Bronchial epithelial cell (primary cell): ENCODE data around the gene STEAP4. TPM values are rescaled to one million over a fixed set of nuclear protein-coding genes. Genes with fewer than 3 reads are reported as not detected.

Experiments
- DNase-seq: peaks from one replicate; pipeline ENCODE4 v3.0.0-alpha.2; 2010; ENCODE audit warnings: low read depth
- FAIRE-seq: peaks from 2 replicates; lab custom pipeline; 2011; peaks lifted over from hg19 to GRCh38; lab: Jason Lieb, UNC
- H3K27me3 ChIP-seq: 2 replicates; pipeline ENCODE4 v1.5.1; 2011; ENCODE audit warnings: low read length; ENCODE audit not compliant: control insufficient read depth, insufficient read depth
- H3K36me3 ChIP-seq: 2 replicates; pipeline ENCODE4 v1.5.1; 2011; ENCODE audit warnings: low read length; ENCODE audit not compliant: control insufficient read depth, insufficient read depth
- H3K4me3 ChIP-seq: 2 replicates; pipeline ENCODE4 v1.5.1; 2011; ENCODE audit warnings: mild to moderate bottlenecking, low read depth, low read length, control low read depth
- CTCF ChIP-seq: IDR thresholded peaks from 2 replicates; pipeline ENCODE4 v1.5.1; 2011; ENCODE audit warnings: mild to moderate bottlenecking, moderate library complexity, low read length, control low read depth, inconsistent platforms; ENCODE audit not compliant: insufficient read depth, severe bottlenecking
- total RNA-seq: library from RNA; depleted of rRNA; stranded (reverse); fragments of >200 nt; gene quantifications from 2 replicates; pipeline ENCODE4 v1.2.1, GENCODE V29; 2014

STEAP4 gene
- total RNA-seq, 1 donor from 2014 or later = 3.9 TPM

GRCh38 chr7:88226201-88226600 lies 80.5 kb downstream of the STEAP4 start:
- FAIRE-seq = no peak
- no peak for TF ChIP-seq CTCF
- Histone ChIP-seq H3K4me3 (no peak overlapping the region), H3K27me3 (no peaks in the 10 kb centered on the region), H3K36me3 (no peaks in the 10 kb centered on the region)
- DNase-seq = no peak

GRCh38 chr7:88224601-88225275 lies 82.0 kb downstream of the STEAP4 start:
- no peaks in the 10 kb centered on the region for H3K27me3 ChIP-seq
- DNase-seq (peak; percentile 88), FAIRE-seq (no peak)
- no peak overlapping the region for H3K4me3 ChIP-seq
- TF ChIP-seq CTCF = no peak
- H3K36me3 ChIP-seq = no peaks in the 10 kb centered on the region

GRCh38 chr7:88223265-88223664 lies 83.4 kb downstream of the STEAP4 start:
- TF ChIP-seq CTCF = no peak
- DNase-seq = no peak
- H3K27me3 ChIP-seq = no peaks in the 10 kb centered on the region

More at GRCh38 chr7:88223265-88223664, 83.4 kb downstream of the STEAP4 start:
- H3K4me3 ChIP-seq = no peak overlapping the region
- H3K36me3 ChIP-seq = no peaks in the 10 kb centered on the region
- no peak for FAIRE-seq

Other genes with a start within 250 kb of the STEAP4 start
- 106 and 114 TPM in 2 replicates for gene SRI, start 86.9 kb downstream of the STEAP4 start, total RNA-seq